ENCODE measurements around the gene TCN2.
A peak's percentile ranks its signal among the peaks of the same experiment; 100 is the strongest.

The TCN2 gene

GRCh38 chr22:30605449-30606110, 1.4 kb upstream of the TCN2 start:
- H3K9ac ChIP-seq (ENCODE audit: low read length): no peak overlapping the region
- no peak overlapping the region for H2AFZ ChIP-seq (ENCODE audit: low read depth, low read length, severe bottlenecking)
- no peaks in the 10 kb centered on the region for H4K20me1 ChIP-seq (ENCODE audit: low read depth, low read length)
- no peaks in the 10 kb centered on the region for H3K27me3 ChIP-seq (ENCODE audit: low read length)
- H3K79me2 ChIP-seq (ENCODE audit: insufficient read depth, low read length): no peaks in the 10 kb centered on the region
- H3K27ac ChIP-seq (ENCODE audit: low read depth, low read length): no peak overlapping the region
- H3K9me2 ChIP-seq (replicated peaks; ENCODE audit: insufficient read depth, low read length): no peaks in the 10 kb centered on the region
- H3K4me2 ChIP-seq (ENCODE audit: low read depth, low read length, poor library complexity, severe bottlenecking): no peak overlapping the region
- H3F3A ChIP-seq (ENCODE audit: insufficient read depth): no peaks in the 10 kb centered on the region
- H3K4me3 ChIP-seq (ENCODE audit: insufficient read depth, low read length, poor library complexity, severe bottlenecking): no peak overlapping the region
- no peak for TF ChIP-seq EZH2phosphoT487 (conservative IDR thresholded peaks at IDR 0.05; ENCODE audit: low read length)
- TF ChIP-seq CTCF (IDR thresholded peaks at IDR 0.05; ENCODE audit: insufficient read depth, low read length, poor library complexity, severe bottlenecking): peak; percentile 40
- H3K36me3 ChIP-seq (ENCODE audit: low read length): no peaks in the 10 kb centered on the region
- H3K9me3 ChIP-seq (ENCODE audit: insufficient read depth, low read length): no peaks in the 10 kb centered on the region

- no peaks in the 10 kb centered on the region for H3K9me3 ChIP-seq (ENCODE audit: insufficient read depth, low read length)
- no peak overlapping the region for H3K9ac ChIP-seq (ENCODE audit: low read length)
- H3K36me3 ChIP-seq (ENCODE audit: low read length): no peaks in the 10 kb centered on the region
- no peaks in the 10 kb centered on the region for H3K79me2 ChIP-seq (ENCODE audit: insufficient read depth, low read length)
- H2AFZ ChIP-seq (ENCODE audit: low read depth, low read length, severe bottlenecking): no peak overlapping the region
- no peak overlapping the region for H3K4me2 ChIP-seq (ENCODE audit: low read depth, low read length, poor library complexity, severe bottlenecking)
- H3K9me2 ChIP-seq (replicated peaks; ENCODE audit: insufficient read depth, low read length): no peaks in the 10 kb centered on the region
- H3K27me3 ChIP-seq (ENCODE audit: low read length): no peaks in the 10 kb centered on the region
- TF ChIP-seq CTCF (IDR thresholded peaks at IDR 0.05; ENCODE audit: insufficient read depth, low read length, poor library complexity, severe bottlenecking) (no peak), EZH2phosphoT487 (conservative IDR thresholded peaks at IDR 0.05; ENCODE audit: low read length) (no peak)
- H3F3A ChIP-seq (ENCODE audit: insufficient read depth): no peaks in the 10 kb centered on the region
- no peak overlapping the region for H3K4me3 ChIP-seq (ENCODE audit: insufficient read depth, low read length, poor library complexity, severe bottlenecking)
- H4K20me1 ChIP-seq (ENCODE audit: low read depth, low read length): no peaks in the 10 kb centered on the region
- H3K27ac ChIP-seq (ENCODE audit: low read depth, low read length): no peak overlapping the region
Measured at GRCh38 chr22:30607300-30607930, 441 bp downstream of the TCN2 start.

GRCh38 chr22:30607939-30608338, 965 bp downstream of the TCN2 start:
- no peak overlapping the region for H3K27ac ChIP-seq (ENCODE audit: low read depth, low read length)
- TF ChIP-seq EZH2phosphoT487 (conservative IDR thresholded peaks at IDR 0.05; ENCODE audit: low read length) (no peak), CTCF (IDR thresholded peaks at IDR 0.05; ENCODE audit: insufficient read depth, low read length, poor library complexity, severe bottlenecking) (no peak)
- no peaks in the 10 kb centered on the region for H3K79me2 ChIP-seq (ENCODE audit: insufficient read depth, low read length)
- no peak overlapping the region for H2AFZ ChIP-seq (ENCODE audit: low read depth, low read length, severe bottlenecking)
- no peaks in the 10 kb centered on the region for H3K9me3 ChIP-seq (ENCODE audit: insufficient read depth, low read length)
- H3K4me2 ChIP-seq (ENCODE audit: low read depth, low read length, poor library complexity, severe bottlenecking): no peak overlapping the region
- H3K4me3 ChIP-seq (ENCODE audit: insufficient read depth, low read length, poor library complexity, severe bottlenecking): no peak overlapping the region
- no peaks in the 10 kb centered on the region for H3F3A ChIP-seq (ENCODE audit: insufficient read depth)
- H3K9ac ChIP-seq (ENCODE audit: low read length): no peak overlapping the region
- no peaks in the 10 kb centered on the region for H3K9me2 ChIP-seq (replicated peaks; ENCODE audit: insufficient read depth, low read length)
- H4K20me1 ChIP-seq (ENCODE audit: low read depth, low read length): no peaks in the 10 kb centered on the region
- no peaks in the 10 kb centered on the region for H3K36me3 ChIP-seq (ENCODE audit: low read length)
- H3K27me3 ChIP-seq (ENCODE audit: low read length): no peaks in the 10 kb centered on the region

Data from SU-DHL-6 (cell line).